ENCODE measurements around the gene PDZRN4. TPM values are rescaled to one million over a fixed set of nuclear protein-coding genes. Genes with fewer than 3 reads are reported as not detected.

The PDZRN4 gene
- total and polyA plus RNA-seq, 2 experiments from 2014 or later = 0.90 TPM; not detected in 1

DNA sequence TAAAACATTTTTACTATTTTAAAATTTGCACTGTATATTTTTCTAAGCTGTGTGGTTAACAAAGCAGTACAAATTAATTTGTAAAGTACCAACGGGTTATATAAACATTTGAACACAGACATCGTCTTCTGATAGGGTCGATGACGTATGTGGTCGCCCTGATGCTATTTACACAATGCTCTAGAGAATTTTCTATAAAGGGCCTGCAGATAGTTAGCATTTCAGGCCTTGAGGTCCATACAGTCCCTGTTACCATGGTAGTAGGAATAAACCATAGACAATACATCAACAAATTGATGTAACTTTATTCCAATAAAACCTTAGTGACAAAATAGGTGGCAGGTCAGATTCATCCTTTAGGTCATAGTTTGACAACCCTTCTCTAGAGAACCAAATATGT is 25.7 kb upstream of the PDZRN4 start:
- Histone ChIP-seq H3K4me2 (no peak overlapping the region), H3K27me3 (ENCODE audit: insufficient read depth) (no peaks in the 10 kb centered on the region), H3K36me3 (ENCODE audit: insufficient read depth) (no peaks in the 10 kb centered on the region), H3K9me2 (ENCODE audit: insufficient read depth) (no peaks in the 10 kb centered on the region), H3K27ac (ENCODE audit: low read depth) (no peak overlapping the region), H2AFZ (no peak overlapping the region), H4K20me1 (replicated peaks; ENCODE audit: insufficient read depth) (no peaks in the 10 kb centered on the region), H3F3A (replicated peaks; ENCODE audit: low read depth) (no peaks in the 10 kb centered on the region), H3K4me3 (no peak overlapping the region), H3K79me2 (replicated peaks; ENCODE audit: insufficient read depth) (no peaks in the 10 kb centered on the region), H3K4me1 (ENCODE audit: insufficient read depth) (no peaks in the 10 kb centered on the region)
- Mint-ChIP-seq H3K36me3 (ENCODE audit: low read depth) (no peaks in the 10 kb centered on the region), H3K4me1 (no peaks in the 10 kb centered on the region), H3K4me3 (no peak overlapping the region), H3K27ac (no peak overlapping the region), H3K27me3 (ENCODE audit: insufficient read depth, low read depth, poor library complexity) (no peaks in the 10 kb centered on the region), H3K9me3 (no peaks in the 10 kb centered on the region)
- TF ChIP-seq CTCF (conservative IDR thresholded peaks at IDR 0.05; ENCODE audit: low read depth in 2 of 2) = no peak
- no peak for TF ChIP-seq REST (IDR thresholded peaks at IDR 0.05; ENCODE audit: unreplicated experiment)
- no peak for TF ChIP-seq ZNF331 (CRISPR knock-in tag; IDR thresholded peaks at IDR 0.05; ENCODE audit: low read depth)
- TF ChIP-seq STAT1 (IDR thresholded peaks at IDR 0.05; ENCODE audit: unreplicated experiment) = no peak
- no peak for ATAC-seq
- DNase-seq (ENCODE audit: low spot score) = no peak

- DNase-seq (ENCODE audit: low spot score) = no peak
- no peak overlapping the region for H3K27ac Mint-ChIP-seq
These were observed 20.4 kb upstream of the PDZRN4 start for GRCh38 chr12:41167701-41168100.

More at GRCh38 chr12:41167701-41168100, 20.4 kb upstream of the PDZRN4 start:
- Histone ChIP-seq H3K4me1 (ENCODE audit: insufficient read depth) (no peaks in the 10 kb centered on the region), H3K4me3 (no peak overlapping the region), H3K9me2 (ENCODE audit: insufficient read depth) (peaks cover 5% of the 10 kb centered on the region; the same call in 1 of the 2 replicates), H4K20me1 (replicated peaks; ENCODE audit: insufficient read depth) (no peaks in the 10 kb centered on the region), H3K4me2 (no peak overlapping the region), H3F3A (replicated peaks; ENCODE audit: low read depth) (no peaks in the 10 kb centered on the region), H3K79me2 (replicated peaks; ENCODE audit: insufficient read depth) (no peaks in the 10 kb centered on the region), H3K36me3 (ENCODE audit: insufficient read depth) (no peaks in the 10 kb centered on the region), H2AFZ (no peak overlapping the region), H3K27ac (ENCODE audit: low read depth) (no peak overlapping the region), H3K27me3 (ENCODE audit: insufficient read depth) (no peaks in the 10 kb centered on the region)
- Mint-ChIP-seq H3K36me3 (ENCODE audit: low read depth) (no peaks in the 10 kb centered on the region), H3K4me3 (no peak overlapping the region), H3K27me3 (ENCODE audit: insufficient read depth, low read depth, poor library complexity) (no peaks in the 10 kb centered on the region), H3K9me3 (no peaks in the 10 kb centered on the region), H3K4me1 (no peaks in the 10 kb centered on the region)
- ATAC-seq = no peak
- TF ChIP-seq JUNB (IDR thresholded peaks at IDR 0.05; ENCODE audit: unreplicated experiment) (no peak), ZNF331 (CRISPR knock-in tag; IDR thresholded peaks at IDR 0.05; ENCODE audit: low read depth) (no peak), ETS1 (IDR thresholded peaks at IDR 0.05) (no peak)
